Measurements from ENCODE around the gene RASAL1.

RASAL1 gene

DNA sequence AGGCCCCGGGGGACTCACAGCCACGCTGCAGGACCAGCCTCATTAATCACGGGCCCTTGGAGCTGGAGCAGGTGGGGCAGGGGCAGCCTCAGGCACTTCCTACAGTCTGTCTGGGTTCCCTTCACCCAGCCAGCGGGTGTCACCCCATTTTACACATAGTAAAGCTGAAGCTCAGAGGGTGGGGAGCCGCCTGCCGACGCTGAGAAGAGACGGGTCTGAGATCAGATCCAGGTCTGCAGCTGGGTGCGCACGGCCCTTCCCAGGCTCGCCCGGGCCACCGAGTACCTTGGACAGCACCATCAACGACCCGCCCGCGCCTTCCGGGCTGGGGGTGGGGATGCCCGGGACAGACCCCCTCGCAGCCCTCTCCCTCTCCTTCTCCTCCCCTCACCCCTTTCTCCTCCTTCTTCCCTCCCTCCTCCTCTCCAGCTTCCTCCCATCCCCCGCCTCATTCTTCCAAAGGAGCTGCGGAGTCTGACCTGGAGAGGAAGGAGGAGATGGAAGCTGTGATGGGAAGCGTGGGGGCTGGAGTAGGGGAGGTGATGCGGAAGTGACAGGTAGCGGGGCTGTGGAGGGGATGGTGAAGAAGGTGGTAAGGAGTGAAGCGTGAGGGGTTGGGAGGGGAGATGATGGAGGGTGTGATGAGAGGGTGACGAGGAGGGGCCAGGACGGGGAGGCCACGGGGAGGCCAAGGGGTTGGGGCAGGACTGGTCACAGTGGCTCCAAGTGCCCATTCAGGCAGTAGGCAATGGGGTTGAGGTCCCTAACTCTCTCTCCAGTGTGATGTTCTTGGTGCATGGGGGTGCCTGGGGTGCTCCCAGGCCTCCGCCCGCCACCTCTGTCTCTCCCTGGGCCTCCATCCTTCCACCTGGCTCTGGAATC is 70.2 kb downstream of the RASAL1 start:
- TF ChIP-seq, protein P1, sequence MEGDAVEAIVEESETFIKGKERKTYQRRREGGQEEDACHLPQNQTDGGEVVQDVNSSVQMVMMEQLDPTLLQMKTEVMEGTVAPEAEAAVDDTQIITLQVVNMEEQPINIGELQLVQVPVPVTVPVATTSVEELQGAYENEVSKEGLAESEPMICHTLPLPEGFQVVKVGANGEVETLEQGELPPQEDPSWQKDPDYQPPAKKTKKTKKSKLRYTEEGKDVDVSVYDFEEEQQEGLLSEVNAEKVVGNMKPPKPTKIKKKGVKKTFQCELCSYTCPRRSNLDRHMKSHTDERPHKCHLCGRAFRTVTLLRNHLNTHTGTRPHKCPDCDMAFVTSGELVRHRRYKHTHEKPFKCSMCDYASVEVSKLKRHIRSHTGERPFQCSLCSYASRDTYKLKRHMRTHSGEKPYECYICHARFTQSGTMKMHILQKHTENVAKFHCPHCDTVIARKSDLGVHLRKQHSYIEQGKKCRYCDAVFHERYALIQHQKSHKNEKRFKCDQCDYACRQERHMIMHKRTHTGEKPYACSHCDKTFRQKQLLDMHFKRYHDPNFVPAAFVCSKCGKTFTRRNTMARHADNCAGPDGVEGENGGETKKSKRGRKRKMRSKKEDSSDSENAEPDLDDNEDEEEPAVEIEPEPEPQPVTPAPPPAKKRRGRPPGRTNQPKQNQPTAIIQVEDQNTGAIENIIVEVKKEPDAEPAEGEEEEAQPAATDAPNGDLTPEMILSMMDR (IDR thresholded peaks at IDR 0.05; ENCODE audit: borderline replicate concordance, insufficient read depth, low read depth, low read length): no peak
- H3K4me3 ChIP-seq (ENCODE audit: low read depth, low read length): no peak overlapping the region

DNA sequence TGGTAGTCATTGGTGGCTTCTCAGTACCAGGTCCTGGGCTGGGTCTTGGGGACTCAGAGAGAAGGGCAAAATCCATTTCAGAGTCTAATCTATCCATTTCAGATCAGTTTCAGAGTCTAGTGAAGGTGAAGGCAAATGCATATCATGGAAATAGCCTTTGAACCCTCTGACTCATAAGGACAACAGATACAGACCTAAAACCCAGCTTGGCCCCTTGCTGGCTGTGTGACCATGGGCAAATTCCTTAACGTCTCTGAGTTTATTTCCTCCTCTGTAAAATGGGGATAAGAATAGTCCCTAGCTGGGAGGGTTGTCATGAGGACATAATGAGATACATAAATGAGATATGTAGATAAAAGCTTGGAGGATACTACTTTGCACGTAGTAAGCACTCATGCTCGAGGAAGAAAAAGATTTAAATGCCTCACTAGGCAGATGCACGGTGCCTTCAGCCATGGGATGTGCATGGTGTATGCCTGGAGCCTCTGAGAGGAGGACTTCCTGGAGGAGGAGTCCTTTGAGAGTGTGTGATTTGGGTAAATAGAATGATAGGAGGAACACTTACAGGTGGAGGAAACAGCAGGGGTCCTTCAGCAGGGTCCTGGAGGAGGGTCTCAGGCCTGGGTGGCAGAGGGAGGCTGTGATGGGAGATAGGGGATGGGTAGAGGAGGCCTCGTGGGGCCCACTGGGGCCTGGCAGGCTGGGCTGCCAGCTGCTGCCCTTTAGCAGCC is 71.0 kb downstream of the RASAL1 start:
- H3K4me3 ChIP-seq (ENCODE audit: low read depth, low read length): no peak overlapping the region
- TF ChIP-seq, protein P1 (IDR thresholded peaks at IDR 0.05; ENCODE audit: borderline replicate concordance, insufficient read depth, low read depth, low read length): no peak

DNA sequence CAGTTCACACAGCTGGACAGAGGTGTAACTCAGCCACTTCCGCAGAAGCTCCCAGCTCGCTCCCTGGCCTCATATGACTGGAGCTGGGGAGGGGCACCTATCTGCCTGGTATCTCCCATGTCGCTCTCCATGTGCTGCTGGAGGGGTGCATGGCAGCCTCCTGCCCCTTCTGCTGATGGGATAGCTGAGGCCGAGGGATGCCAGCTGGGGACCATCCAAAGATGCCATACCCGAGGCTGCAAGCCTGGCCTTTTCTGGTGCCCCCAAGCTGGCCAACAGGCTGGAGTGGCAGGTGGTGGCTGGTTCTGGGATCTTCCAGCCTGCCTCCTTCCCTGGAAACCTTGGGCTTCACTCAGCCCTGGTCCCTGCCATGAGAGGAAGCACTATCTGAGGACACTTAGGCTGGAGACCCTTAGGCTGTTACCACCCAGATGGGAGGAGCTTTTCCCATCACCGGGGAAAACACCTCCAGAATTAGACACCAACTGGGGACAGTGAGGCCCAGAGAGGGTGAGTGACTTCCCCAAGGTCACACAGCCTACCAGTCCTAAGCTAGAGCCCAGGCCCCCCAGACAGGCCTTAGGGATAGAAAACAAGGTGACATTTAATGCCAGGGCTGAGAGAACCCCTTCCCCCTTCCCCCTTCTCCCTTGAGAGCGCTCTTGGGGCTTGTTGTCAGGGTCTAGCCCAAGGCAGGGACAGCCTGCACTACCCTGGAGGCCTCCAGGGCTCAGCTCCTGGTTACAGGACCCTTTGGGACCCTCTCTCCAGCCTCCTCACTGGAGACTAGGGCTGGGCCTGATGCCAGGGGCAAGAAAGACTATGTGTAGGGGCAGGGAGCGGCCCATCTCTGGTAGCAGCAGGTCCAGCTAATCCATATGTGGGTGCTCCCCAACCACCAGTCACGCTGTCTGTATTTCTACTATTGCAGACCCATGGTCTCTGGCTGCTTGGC is 71.9 kb downstream of the RASAL1 start:
- TF ChIP-seq, protein P1 (IDR thresholded peaks at IDR 0.05; ENCODE audit: borderline replicate concordance, insufficient read depth, low read depth, low read length): no peak
- no peak overlapping the region for H3K4me3 ChIP-seq (ENCODE audit: low read depth, low read length)

- H3K4me3 ChIP-seq (ENCODE audit: low read depth, low read length): no peak overlapping the region
- TF ChIP-seq, protein P1 (IDR thresholded peaks at IDR 0.05; ENCODE audit: borderline replicate concordance, insufficient read depth, low read depth, low read length): no peak
Measured at GRCh38 chr12:113062502-113063395, 72.8 kb downstream of the RASAL1 start.

- TF ChIP-seq, protein P1 (IDR thresholded peaks at IDR 0.05; ENCODE audit: borderline replicate concordance, insufficient read depth, low read depth, low read length): no peak
- no peak overlapping the region for H3K4me3 ChIP-seq (ENCODE audit: low read depth, low read length)
Measured at GRCh38 chr12:113061061-113061694, 74.4 kb downstream of the RASAL1 start.

Measured in GM12875 (cell line).